ENCODE results near the gene MAPK8IP3.

The MAPK8IP3 gene

GRCh38 chr16:1680361-1680760 lies 25.6 kb upstream of the MAPK8IP3 start:
- DNase-seq: no peak

GRCh38 chr16:1681032-1681431 lies 25.0 kb upstream of the MAPK8IP3 start:
- no peak for DNase-seq

DNA sequence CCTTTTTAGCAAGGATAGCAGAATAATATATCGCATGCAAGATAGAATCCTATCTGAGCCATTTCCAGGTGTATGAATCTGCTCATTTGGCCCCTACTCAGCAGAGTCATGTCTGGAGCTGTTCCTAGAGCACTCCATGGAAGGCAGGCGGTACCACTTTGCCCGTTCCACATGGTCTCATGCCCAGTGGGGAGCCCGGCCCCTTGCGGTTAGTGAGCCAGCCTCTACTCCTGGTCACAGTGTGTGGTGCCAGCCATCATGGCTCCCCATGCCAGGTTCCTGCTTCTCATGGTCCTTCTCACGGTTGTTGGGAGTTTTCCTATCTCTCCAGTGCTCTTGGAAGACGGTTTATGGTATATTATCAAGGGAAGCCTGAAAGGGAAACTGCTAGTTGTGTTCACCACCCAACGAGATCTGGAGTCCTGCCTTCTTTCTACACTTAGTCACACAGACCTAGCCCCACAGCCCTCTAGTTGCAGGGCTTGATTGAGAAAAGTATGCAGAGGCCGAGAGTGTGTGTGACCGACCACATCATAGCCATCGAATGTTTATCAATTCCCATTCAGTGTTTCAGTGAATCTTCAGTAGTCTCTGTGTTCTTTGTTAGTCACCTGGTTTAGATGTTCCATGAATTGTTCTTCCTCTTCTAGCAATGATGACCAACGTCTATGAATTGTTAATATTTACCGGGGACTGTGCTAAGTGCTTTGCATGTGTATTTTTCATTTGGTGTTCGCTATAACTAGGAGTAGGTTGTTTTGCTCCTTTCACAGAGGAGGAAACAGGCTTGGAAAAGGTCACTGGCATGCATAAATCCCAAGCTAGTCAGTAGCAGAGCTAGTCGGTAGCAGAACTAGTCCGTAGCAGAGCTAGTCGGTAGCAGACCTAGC lies 18.3 kb upstream of the MAPK8IP3 start:
- DNase-seq: no peak

GRCh38 chr16:1688807-1689560 lies 17.0 kb upstream of the MAPK8IP3 start:
- no peak for DNase-seq

DNA sequence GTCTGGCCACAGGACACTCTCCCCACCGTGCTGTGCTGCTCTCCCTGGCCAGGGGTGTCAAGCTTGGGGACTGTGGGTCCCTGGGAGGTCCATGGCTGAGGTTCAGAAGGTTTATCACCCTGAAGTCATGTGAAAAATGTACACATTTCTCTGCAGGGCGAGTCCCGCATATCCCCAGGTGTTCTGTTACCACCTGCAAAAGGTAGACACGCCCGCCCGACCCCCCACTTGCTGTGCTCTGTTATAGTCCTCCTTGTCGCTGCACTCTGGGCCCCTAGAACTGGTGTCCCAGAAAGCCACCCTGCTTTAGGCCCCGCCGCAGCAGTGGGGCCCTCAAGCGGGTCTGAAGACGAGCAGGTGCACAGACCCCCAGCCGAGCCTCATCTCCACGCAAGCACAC lies 16.1 kb upstream of the MAPK8IP3 start:
- DNase-seq: no peak

DNA sequence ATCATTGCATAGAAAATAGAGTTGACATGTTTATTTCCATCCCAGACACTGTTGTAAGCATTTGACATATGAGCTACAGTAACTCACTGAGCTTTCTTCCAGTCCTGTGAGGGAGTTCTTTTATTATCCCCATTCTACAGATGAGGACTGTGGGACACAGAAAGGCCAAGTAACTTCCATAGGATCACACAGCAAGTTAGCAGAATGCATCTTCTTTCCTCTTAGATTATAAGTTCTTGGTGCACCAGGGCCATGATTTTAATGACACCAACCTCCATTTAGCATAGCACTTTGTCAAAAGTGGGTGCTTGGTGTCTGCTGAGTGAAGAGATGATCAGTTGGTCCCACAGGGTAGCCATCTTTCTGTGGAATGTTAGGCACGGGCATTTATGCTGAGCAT lies 15.2 kb upstream of the MAPK8IP3 start:
- DNase-seq: no peak

DNA sequence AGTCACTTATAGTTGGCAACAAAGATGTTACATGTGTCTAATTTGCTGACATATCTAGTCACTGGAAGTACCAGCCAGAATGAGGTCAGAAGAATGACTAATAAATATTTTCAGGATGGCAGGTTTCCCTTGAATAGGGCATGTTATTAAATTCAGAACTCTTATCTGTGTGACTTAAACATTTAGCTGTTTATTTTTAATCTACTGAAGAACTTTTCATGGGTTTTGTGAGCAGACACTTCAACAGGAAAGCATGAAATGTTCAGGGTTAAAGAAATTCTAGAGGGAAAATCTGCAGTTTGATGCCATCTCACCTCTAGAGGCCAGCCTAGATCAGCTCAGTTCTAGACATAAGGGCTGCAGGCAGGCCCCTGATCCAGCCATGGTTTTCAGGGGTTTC lies 14.7 kb upstream of the MAPK8IP3 start:
- no peak for DNase-seq

- no peak for DNase-seq
Observed at GRCh38 chr16:1691956-1692355, 14.0 kb upstream of the MAPK8IP3 start.

- no peak for DNase-seq
Observed at GRCh38 chr16:1696863-1697262, 9.1 kb upstream of the MAPK8IP3 start.

GRCh38 chr16:1698680-1699079 lies 7.3 kb upstream of the MAPK8IP3 start:
- DNase-seq: no peak

- no peak for DNase-seq
Observed at GRCh38 chr16:1700246-1700645, 5.7 kb upstream of the MAPK8IP3 start.

DNA sequence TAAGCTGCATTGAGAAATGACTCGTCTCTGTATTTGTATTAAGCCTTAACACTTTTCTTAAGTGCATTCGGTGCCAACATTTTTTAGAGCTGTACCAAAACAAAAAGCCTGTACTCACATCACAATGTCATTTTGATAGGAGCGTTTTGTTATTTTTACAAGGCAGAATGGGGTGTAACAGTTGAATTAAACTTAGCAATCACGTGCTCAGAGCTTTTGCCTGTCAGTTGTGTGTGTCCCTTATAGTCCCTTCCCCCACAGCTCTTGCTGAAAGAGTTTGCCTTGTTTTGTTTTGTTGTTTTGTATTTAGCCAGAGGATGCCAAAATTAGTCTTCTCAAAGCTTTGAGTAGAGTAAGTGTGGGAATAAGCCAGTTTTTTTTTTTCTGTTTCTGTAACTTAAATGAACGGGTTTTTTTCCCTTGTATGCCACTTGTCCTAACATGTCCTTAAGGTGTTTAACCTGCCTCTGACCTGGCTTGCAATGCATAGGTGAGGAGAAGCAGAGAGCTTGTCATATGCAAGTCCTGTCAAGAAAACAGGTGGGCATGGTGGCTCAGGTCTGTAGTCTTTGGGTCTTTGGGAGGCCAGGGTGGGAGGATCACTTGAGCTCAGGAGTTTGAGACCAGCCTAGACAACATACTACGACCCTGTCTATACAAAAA lies 4.6 kb upstream of the MAPK8IP3 start:
- no peak for DNase-seq

DNA sequence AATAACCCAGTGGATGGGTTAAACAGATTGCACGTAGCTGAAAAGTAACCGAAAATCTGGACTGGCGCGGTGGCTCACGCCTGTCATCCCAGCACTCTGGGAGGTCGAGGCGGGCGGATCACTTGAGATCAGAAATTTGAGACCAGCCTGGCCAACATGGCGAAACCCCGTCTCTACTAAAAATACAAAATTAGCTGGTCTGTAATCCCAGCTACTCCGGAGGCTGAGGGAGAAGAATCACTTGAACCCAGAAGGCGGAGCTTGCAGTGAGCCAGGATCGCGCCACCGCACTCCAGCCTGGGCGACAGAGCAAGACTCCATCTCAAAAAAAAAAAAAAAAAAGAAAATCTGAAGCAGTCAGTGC lies 689 bp upstream of the MAPK8IP3 start:
- peak; percentile 44 for DNase-seq

DNA sequence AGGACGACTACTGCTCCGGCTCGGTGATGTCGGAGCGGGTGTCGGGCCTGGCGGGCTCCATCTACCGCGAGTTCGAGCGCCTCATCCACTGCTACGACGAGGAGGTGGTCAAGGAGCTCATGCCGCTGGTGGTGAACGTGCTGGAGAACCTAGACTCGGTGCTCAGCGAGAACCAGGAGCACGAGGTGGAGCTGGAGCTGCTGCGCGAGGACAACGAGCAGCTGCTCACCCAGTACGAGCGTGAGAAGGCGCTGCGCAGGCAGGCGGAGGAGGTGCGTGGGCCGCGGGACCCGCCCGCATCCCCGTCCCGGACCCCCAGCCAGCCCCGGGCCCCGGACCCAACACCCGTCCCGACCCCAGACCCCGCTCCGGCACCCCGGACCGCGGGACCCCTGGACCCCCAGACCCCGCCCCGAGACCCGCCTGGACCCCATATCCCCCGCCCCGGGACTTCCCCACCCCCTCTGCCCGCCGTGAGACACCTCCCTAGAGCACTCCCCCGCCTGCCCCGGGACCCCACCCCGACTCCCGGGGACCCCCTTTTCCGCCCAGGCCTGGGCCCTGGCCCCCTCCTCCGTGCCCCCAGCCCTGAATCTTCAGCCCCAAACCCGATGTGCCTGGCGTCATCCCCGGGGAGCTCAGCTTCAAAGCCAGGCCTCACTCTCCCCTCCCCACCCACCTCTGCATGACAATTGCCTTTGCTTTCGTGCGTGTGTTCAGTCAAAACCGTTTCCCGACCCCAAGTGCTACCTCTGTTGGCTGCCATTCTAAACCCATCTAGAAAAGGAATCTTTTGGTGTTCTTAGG lies 594 bp downstream of the MAPK8IP3 start:
- DNase-seq: peak; percentile 44

DNA sequence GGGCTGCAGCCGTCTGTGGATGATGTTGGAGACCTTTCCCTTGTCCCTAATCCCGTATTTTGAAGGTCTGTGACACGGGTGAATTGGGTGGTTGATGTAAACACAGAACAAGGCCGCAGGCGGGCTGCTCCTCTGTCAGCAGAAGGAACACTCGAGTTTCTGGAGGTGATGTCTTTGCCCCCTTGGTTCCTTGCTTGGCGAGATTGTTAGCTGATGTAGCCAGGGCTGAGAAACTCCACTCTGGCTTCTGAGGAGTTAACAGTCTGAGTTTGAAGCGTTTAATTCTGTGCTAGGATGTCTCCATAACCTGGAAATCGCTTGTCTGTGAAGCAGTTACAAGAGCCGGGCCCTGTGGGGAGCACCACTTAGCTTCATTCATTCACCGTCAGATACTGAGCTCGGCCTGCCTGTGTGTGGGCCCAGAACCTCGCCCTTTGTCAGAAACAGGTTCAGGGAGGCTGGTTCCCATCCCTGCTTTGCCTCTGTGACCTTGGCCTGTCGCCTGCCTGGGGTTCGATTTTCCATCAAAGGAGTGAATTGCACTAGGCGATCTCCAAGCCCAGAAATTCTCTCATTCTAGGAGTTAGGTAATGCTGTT lies 1.3 kb downstream of the MAPK8IP3 start:
- no peak for DNase-seq

DNA sequence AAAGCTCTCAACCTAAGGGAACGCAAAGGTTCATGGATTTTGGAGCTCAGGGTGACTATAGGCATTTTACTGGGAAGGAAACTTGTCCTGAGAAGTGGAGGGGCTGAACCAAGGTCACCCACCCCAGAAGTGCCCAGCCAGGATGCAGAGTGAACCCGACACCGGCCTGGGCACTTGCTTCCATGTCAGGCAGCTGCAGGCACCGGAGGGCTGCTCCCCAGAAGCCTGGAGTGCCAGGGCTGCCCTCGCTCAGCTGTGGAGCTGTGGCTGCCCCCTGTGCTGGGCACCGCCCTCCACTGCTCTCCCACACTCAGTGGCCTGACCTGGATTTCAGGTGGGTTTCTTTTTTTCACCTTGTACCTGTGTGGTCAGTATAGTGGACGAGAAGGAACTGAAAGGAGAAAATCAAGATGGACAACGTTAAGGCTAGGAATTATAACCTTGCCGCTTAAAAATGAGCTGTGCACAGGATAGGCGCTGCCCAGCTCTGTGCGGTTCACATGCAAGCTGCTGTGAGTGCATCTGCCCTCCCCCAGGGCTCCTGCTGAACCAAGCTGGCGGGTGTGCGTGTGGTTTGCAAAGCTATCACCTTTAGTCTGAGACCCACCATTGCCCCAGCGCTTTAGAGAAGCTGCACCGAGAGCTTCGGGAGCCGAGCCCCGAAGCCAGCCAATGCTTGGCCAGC lies 2.2 kb downstream of the MAPK8IP3 start:
- no peak for DNase-seq

GRCh38 chr16:1708768-1709180 lies 2.8 kb downstream of the MAPK8IP3 start:
- no peak for DNase-seq

DNA sequence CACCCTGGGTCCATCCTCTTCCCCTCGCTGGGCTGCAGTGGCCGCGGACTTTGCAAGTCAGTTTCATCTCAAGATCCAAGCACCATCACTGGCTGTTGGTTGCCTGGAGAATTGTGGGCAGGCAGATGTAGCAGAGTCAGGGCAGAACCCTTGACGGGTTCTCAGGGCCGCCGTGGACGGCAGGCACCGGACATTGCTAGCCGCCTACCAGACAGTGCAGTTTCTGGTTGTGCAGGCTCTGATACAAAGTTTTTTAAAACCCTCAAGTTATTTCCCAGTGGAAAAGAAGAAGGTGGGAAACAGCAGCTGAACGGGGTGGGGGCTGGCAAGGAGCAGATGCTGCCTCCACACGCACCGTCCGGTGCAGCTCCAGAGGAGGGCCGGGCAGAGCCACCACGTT lies 3.4 kb downstream of the MAPK8IP3 start:
- DNase-seq: no peak

- no peak for DNase-seq
Observed at GRCh38 chr16:1710811-1711507, 5.0 kb downstream of the MAPK8IP3 start.

DNA sequence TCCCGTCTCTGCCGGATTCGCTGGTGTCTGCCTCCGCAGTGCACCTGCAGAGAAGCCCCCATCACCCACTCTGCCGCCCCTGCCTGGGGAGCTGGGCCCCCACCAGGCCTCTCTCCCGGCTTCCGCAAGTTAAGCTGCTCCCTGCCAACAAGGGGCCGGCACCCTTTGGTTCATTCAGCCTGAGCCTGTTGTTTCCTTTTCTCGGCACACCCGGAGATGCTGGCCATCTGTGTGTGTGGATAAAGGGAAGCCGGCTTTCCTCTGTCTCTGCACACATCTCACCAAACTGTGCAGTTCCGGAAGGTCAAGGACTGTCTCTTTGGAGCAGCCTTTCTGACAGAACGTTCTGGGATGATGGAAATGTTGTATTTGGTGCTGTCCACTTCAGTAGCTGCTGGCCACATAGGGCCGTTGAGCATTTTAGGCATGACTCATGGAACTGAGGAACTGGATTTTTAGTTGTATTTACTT lies 6.8 kb downstream of the MAPK8IP3 start:
- DNase-seq: no peak

DNA sequence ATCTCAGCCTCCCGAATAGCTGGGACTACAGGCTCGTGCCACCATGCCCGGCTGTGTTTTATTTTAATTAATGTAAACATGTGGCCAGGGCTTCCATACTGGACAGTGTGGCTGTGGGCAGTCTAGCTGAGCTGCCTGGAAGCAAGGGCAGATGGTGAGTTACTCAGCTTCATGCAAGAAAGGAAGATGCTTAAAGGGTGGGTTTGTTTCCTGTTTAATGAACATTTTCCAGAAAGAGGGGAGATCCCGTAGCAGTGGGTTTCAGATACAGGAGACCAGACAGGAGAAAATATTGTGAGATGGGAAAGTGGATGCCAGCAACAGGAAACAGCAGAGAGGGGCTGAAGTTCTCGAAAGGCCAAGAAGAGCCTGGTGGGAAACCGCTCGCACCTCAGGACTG lies 7.3 kb downstream of the MAPK8IP3 start:
- DNase-seq: no peak

Measured in CD4-positive, alpha-beta T cell treated with Interleukin-10 for 1 hour (primary cell).